Thyroid gland (tissue), 4 donors: ENCODE results near the gene FZD4.

Experiments used
- CTCF ChIP-seq, 6 experiments: fragments of 200-600 bp in 3 of 6; fragments of 450-650 bp in 3 of 6; sonication (generic) in 3 of 6; IDR thresholded peaks; one replicate each; pipeline ENCODE4 v1.5.1; 2016 to 2019; ENCODE audit warnings: antibody characterized with exemption in 6 of 6, mild to moderate bottlenecking in 2 of 6, inconsistent platforms in 1 of 6, moderate library complexity in 1 of 6
- POLR2A ChIP-seq, 2 donors: fragments of 450-650 bp; IDR thresholded peaks; one replicate each; pipeline ENCODE4 v1.6.1; 2017; ENCODE audit warnings: antibody characterized with exemption in 2 of 2, mild to moderate bottlenecking in 2 of 2, moderate library complexity in 1 of 2

- TF ChIP-seq POLR2A (IDR thresholded peaks at IDR 0.05): no peak
- no peak for TF ChIP-seq CTCF (IDR thresholded peaks at IDR 0.05)
These were observed 13.2 kb downstream of the FZD4 start for GRCh38 chr11:86941871-86942599.
